ENCODE measurements around the gene SERPINF2.
"Not testable (repeated sequence)": the region's sequence is repeated elsewhere in the genome, so short reads cannot be mapped to it uniquely, and the experiment has no call there.

Gene SERPINF2

GRCh38 chr17:1762901-1763898 is 20.5 kb downstream of the SERPINF2 start:
- DNase-seq (ENCODE audit: low read depth), result no peak

- DNase-seq (ENCODE audit: low read depth), result peak; percentile 71
These were observed 21.6 kb downstream of the SERPINF2 start for GRCh38 chr17:1764284-1764683.

- not testable (repeated sequence) for DNase-seq (ENCODE audit: low read depth)
These were observed 22.0 kb downstream of the SERPINF2 start for GRCh38 chr17:1764705-1765104.

GRCh38 chr17:1765576-1765975 is 22.9 kb downstream of the SERPINF2 start:
- no peak for DNase-seq (ENCODE audit: low read depth)

- no peak for DNase-seq (ENCODE audit: low read depth)
These were observed 23.9 kb downstream of the SERPINF2 start for GRCh38 chr17:1766382-1767135.

- DNase-seq (ENCODE audit: low read depth), result no peak
These were observed 24.7 kb downstream of the SERPINF2 start for GRCh38 chr17:1767358-1767757.

- DNase-seq (ENCODE audit: low read depth), result no peak
These were observed 27.3 kb downstream of the SERPINF2 start for GRCh38 chr17:1769822-1770477.

GRCh38 chr17:1773000-1773695 is 30.5 kb downstream of the SERPINF2 start:
- not testable (repeated sequence) for DNase-seq (ENCODE audit: low read depth)

- no peak for DNase-seq (ENCODE audit: low read depth)
These were observed 31.1 kb downstream of the SERPINF2 start for GRCh38 chr17:1773696-1774181.

GRCh38 chr17:1774390-1775176 is 31.9 kb downstream of the SERPINF2 start:
- DNase-seq (ENCODE audit: low read depth), result no peak

- no peak for DNase-seq (ENCODE audit: low read depth)
These were observed 33.7 kb downstream of the SERPINF2 start for GRCh38 chr17:1776328-1776727.

- no peak for DNase-seq (ENCODE audit: low read depth)
These were observed 34.2 kb downstream of the SERPINF2 start for GRCh38 chr17:1776857-1777256.

- DNase-seq (ENCODE audit: low read depth), result no peak
These were observed 37.0 kb downstream of the SERPINF2 start for GRCh38 chr17:1779571-1780131.

- no peak for DNase-seq (ENCODE audit: low read depth)
These were observed 39.5 kb downstream of the SERPINF2 start for GRCh38 chr17:1782171-1782567.

GRCh38 chr17:1783271-1783670 is 40.6 kb downstream of the SERPINF2 start:
- DNase-seq (ENCODE audit: low read depth), result no peak

- no peak for DNase-seq (ENCODE audit: low read depth)
These were observed 41.4 kb downstream of the SERPINF2 start for GRCh38 chr17:1783834-1784611.

- DNase-seq (ENCODE audit: low read depth), result no peak
These were observed 43.3 kb downstream of the SERPINF2 start for GRCh38 chr17:1785930-1786329.

- DNase-seq (ENCODE audit: low read depth), result no peak
These were observed 44.0 kb downstream of the SERPINF2 start for GRCh38 chr17:1786708-1787107.

GRCh38 chr17:1787301-1787902 is 44.7 kb downstream of the SERPINF2 start:
- no peak for DNase-seq (ENCODE audit: low read depth)

Measured in activated T-helper 1 cell treated with Interleukin-2 at 50 U/mL for 16 hours (primary cell).